ENCODE data around the gene BRD1.
"Not testable (repeated sequence)": the region's sequence is repeated elsewhere in the genome, so short reads cannot be mapped to it uniquely, and the experiment has no call there.

Gene BRD1

DNA sequence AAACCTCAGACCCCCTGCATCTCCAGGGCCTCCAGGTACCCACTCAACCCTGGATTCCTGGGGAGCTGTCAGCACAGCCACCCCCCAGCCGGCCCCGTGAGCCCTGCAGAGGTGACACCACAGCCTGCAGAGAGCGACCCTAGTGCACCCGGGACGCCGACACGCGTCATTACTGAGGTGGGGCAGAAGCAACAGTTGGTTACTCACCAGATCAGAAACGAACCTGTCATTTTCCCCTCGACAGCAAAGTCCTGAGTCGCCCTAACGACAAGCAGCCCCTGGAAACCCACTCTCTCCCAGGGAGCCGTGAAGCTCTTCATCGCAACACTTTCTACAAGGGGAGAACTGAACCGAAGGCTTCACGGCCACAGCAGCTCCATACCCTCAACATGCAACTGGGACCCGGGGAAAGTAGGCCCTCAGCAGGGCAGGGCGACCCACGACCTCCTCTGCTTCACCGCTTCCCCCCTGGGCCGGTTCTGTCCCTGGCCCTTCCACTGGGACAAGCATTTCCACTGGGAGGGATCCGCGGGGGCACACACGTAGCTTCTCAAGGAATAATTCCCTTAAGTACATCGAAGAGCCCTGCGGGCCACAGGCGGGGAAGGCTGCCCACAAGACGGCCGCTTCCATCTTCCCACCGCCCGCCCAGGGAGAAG lies 1.6 kb downstream of the BRD1 start:
- no peak for DNase-seq

- no peak for DNase-seq
Observed at GRCh38 chr22:49825436-49825835, 2.2 kb downstream of the BRD1 start.

DNA sequence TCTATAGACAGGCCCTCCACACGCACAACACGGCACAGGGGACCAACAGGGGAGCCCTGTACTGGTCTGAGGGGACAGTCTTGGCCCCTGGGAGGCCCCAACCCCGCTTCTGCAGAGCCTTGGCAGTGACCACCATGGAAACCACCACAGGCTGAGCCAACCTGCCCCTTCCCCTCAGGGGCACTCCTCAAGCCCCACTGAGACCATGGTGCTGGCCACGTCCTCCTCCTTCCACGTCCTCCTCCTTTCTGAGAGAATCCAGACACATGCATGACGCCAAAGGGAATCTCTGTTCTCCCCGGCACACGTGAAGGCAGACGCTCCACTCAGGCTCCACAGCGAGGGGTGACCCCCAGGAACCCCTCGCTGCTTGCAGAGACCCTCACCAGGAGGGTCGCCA lies 2.7 kb downstream of the BRD1 start:
- no peak for DNase-seq

DNA sequence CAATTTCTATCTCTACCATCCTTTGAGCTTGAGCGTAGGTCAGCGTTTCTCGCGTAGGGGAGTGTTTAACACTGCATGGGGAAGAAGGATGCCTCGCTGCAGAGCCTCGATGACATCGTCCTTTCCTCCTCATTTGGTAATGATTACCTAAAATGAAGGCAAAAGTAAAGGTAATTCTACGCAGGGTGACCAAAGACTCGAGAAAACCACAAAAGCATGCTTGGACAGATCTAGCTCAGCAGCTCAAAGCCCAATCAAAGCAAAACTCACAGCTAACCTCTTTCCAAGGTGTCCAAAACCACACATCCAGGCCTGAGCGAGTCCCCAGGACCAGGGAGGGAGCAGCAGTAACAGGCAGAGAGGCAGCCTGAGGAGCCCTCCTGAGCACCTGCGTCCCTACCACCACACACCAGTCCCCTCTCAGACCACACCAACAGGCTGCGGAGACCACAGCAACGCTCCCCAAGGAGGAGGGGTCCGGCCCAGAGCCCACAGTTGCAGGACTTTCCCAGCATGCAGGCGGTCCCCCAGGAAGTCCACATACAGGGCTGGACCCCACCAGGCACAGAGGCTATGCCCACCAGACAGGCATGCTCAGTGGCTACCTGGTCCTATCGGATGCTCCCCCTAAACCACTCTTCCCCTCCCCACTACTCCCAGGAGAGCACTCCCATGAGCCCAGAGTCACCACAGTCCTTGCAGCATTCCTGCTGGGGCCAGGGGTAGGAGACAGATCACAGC lies 3.3 kb downstream of the BRD1 start:
- DNase-seq, result no peak

GRCh38 chr22:49823289-49824045 lies 4.2 kb downstream of the BRD1 start:
- DNase-seq, result no peak

- DNase-seq, result not testable (repeated sequence)
Observed at GRCh38 chr22:49821741-49822140, 5.9 kb downstream of the BRD1 start.

GRCh38 chr22:49820984-49821383 lies 6.7 kb downstream of the BRD1 start:
- no peak for DNase-seq

DNA sequence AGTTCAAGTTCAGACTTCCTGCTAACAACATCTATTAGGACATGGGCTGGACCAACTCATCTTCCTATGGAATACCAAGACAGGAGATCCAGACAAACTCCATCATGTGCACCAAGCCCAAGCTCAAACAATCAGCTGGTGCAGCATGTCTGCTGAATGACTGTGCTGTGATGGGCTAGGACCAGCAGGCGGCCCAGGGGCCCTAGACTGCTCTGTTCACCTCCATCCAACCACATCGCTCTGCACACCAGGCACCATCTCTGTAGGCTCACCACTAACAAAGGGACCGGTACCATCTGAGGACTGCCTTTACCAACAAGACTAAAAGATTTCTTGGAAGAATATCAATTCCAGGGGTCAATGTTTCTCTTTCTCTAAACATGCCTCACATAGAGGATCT lies 10.3 kb downstream of the BRD1 start:
- no peak for DNase-seq

DNA sequence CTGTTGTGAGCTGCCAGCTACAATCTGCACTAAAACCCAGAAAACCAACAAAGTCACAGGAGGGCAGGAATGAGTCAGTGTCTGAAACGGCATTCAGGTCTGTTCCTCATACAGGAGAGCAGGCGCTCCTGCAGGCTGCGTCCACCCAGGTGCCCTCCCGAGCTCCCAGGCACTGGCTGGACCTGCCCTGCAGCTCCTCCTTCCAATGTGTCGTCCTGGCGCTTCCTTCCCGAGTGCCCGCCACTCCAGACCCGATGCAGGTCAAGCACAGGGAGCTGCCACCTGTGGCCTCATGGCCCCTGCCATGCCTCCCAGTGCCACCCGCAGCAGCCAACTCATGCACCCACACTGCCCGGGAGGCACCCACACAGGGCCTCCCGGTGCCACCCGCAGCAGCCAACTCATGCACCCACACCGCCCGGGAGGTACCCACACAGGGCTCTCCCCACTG lies 12.0 kb downstream of the BRD1 start:
- no peak for DNase-seq

DNA sequence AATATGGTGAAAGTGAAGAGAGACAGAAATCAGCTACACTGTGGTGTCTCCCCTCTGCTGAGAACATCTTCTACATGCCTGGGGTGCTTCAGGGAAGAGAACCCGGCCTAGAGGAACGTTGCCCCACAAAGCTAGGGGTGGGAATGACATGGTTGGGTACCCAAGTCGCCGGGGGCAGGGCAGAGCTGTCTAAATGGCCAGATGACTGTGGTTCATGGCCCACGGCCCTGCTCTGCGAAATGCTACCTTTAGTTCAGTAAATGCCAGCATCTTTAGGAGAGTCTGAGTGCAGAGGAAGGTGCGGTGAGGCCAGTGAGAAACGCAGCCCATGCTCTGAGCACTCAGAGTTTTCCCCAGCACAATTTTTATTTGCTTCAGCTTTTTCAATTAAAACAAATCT lies 12.8 kb downstream of the BRD1 start:
- DNase-seq, result no peak

GRCh38 chr22:49814164-49814686 lies 13.4 kb downstream of the BRD1 start:
- DNase-seq, result no peak

DNA sequence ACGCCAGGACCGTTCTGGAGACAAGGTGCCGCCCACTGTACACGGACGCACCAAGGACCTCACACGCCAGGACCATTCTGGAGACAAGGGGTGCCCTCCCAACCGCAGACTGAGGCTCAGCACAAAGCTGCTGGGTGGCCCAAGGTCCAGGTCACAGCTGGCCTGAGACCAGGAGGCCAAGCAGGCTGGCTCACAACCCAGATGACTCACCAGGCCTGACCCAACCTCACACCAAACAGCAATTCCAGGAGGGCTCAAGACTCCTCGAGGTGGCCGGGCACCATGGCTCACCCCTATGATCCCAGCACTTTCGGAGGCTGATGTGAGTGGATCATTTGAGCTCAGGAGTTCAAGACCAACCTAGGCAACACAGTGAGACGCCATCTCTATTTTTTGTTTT lies 14.8 kb downstream of the BRD1 start:
- no peak for DNase-seq

DNA sequence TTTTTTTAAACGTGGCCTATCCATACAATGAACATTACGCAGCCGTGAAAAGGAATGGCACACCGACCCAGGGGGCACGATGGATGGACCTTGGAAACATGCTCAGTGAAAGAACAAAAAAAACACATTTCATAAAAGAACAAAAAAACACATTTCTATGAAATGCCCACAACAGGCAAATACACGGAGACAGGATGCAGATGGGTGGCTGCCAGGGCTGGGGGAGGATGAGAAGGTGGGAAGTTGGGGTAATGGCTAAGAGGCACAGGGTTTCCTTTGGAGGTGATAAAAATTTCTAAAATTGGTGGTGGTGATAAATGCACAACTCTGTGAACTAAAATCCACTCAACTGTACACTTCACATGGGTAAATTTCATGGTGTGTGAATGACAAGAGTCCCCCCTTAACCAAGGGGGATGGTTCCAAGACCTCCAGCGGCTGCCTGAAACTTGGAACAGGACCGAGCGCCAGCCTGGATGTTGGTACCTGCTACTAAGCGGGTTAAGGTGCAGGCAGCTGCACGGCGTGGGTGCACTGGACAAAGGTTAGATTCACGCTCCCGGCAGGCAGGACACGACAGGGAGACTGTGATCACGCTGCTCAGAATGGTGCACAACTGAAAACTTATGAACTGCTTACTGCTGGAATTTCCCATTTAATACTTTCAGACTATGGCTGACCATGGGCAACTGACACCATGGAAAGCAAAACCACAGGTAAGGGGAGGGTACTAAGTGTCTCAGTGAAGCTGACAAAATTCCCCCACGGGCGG lies 16.5 kb downstream of the BRD1 start:
- DNase-seq, result no peak

DNA sequence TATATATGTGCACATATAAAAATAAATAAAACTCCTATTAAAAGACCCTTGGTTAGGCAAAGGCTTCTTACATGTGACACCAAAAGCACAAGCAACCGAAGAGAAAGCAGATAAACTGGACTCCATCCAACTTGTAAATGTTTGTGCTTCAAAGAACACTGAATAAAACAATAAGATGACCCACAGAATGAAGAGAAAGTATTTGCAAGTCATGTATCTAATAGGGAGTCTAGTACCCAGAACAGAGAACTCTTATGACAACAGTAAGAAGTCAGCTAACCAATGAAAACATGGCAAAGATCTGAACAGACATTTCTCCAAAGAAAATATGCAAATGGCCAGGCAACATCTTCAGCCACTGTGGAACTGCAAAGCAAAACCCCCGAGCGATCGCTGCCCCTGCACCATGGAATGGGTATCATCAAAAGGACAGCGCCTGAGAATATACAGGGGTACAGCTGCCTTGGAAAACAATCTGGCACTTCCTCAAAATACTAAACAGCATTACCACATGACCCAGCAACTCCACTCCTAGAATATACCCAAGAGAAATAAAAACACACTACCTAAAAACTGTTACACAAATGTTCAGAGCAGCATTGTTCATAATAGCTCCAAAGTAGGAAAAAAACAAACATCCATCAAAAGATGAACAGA lies 17.2 kb downstream of the BRD1 start:
- DNase-seq, result no peak

GRCh38 chr22:49807780-49808708 lies 19.6 kb downstream of the BRD1 start:
- no peak for DNase-seq

DNA sequence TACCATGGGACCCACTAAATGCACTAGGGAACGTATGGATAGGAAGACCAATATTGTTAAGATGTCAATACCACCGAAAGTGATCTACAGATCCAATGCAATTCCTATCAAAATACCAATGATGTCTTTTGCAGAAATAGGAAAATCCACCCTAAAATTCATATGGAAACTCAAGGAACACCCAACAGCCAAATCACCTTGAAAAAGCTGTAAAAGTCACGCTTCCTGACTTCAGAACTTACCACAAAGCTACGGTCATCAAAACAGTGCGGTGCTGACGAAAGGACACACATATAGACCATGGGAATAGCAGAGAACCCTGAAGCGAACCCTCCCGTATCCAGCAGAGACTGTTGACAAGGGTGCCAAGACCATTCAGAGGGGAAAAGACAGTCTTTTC lies 20.5 kb downstream of the BRD1 start:
- no peak for DNase-seq

- DNase-seq, result no peak
Observed at GRCh38 chr22:49803737-49804375, 23.8 kb downstream of the BRD1 start.

DNA sequence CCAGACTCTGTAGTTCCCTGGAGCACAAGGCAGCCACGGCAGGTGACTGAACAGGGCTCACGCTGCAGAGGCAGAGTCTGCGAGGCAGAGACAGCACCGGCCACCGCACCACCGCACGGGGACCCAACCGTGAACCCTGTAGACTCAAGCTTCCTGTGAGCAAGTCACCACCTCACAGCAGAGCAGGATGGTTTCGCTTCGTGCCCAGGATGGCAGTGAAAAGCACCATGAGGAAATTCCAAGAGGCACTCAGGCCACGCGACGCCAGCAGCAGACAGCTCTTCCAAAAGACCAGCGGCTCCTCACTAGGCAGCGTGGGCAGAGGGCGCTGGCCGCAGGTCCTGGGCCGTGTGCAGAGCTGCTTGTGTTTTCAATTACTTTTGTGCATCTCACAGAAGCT lies 24.5 kb downstream of the BRD1 start:
- DNase-seq, result no peak

GRCh38 chr22:49801391-49802060 lies 26.1 kb downstream of the BRD1 start:
- no peak for DNase-seq
